ENCODE measurements around the gene GADD45GIP1.

GADD45GIP1 gene

DNA sequence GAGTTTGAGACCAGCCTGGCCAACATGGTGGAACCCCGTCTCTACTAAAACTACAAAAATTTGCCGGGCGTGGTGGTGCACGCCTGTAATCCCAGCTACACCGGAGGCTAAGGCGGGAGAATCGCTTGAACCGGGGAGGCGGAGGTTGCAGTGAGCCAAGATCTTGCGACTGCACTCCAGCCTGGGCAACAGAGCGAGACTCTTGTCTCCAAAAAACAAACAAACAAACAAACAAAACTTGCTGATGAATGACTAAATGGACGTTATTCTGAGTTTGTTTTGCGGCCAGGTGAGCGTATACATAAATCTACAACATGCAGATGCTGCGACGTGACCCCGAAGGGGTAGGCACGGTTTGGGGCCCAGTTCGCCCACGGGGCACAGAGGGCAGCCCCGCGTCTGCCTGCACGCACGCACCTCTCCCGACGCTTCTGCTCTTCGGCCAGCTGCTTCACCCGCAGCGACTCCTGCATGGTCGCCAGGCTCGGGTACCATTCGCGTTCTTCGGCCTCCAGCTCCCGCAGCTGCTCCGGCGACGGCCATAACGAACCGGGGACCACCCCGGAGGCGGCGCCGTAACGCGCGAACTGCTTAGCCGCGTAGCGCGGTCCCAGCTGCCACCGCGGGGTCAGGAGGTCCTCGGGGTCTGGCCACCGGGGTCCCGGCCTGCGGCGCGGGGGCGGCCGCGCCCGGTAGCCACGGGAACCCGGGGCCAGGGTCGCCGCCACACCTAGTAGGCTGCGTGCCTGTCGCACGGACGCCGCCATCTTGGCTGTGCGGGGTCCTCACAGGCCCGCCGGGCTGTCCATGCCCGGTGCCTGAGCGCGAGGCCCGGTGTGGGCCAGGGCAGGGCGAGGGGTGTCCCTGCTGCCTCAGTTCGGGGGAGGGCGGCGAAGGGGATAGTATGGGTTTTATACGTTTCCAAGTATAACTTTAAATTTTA, at the start of gene GADD45GIP1:
Gene GADD45GIP1 (minus strand): TSS at position 778 of the 943 bp plus-strand sequence. CDS start 11 bp downstream, at position 767.
- no peaks in the 10 kb centered on the region for H3K9me3 Mint-ChIP-seq
- no peaks in the 10 kb centered on the region for H3K27me3 Mint-ChIP-seq
- peaks cover 49% of the 10 kb centered on the region for H3K36me3 Mint-ChIP-seq (ENCODE audit: low read depth)
- peak within 1 kb of the TSS; percentile 90 for H3K4me3 Mint-ChIP-seq
- peak; percentile 92 for DNase-seq
- peaks cover 42% of the 10 kb centered on the region for H3K4me1 Mint-ChIP-seq (ENCODE audit: low read depth)
- H3K27ac Mint-ChIP-seq = peak within 1 kb of the TSS; percentile 96

DNA sequence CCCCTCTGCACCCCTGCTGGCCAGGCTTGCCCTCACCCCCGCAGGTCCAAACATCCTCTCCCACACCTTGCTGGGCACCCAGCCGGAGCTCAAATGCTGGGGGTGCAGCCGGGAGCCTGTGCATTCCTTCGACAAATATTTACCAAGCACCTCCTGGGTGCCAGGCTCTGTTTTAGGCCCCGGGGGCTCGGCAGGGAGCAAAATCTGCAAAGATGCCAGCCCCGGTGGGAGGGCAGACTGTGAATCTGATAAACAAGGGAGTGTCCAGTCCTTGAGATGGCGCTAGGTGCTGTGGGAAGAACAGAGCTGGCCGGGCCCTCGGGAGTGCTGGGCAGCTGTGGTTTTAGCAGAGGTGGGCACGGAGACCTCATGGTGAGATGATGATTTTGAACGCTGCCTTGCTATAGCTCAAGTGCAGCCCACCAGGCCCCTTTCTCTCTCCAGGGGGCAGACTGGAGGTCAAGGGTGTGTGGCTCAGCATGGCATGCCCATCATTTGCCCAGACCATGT, 48.9 kb upstream of the GADD45GIP1 start:
- no peak overlapping the region for H3K27ac Mint-ChIP-seq
- no peak overlapping the region for H3K4me3 Mint-ChIP-seq
- no peaks in the 10 kb centered on the region for H3K36me3 Mint-ChIP-seq (ENCODE audit: low read depth)
- no peaks in the 10 kb centered on the region for H3K9me3 Mint-ChIP-seq
- peaks cover 28% of the 10 kb centered on the region for H3K27me3 Mint-ChIP-seq
- H3K4me1 Mint-ChIP-seq (ENCODE audit: low read depth) = peaks cover 4% of the 10 kb centered on the region
- DNase-seq = no peak

DNA sequence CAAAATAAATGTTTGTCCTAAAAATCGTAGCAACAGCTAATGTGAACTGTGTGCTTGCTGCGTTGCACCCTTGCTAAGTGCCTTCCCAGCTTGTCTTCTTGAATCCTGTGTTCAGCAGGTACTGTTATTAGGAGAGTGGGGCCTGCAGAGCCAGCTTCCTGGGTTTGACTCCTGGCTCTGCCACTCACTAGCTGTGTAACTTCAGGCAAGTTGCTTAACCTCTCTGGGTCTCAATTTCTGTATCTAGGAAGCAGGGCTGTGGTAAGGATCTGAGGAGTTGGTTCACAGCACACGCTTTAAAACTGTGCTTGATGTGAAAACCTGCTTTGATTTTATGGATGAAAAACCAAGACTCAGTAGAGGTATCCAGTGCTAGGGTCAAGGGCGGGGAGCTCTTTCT, 48.2 kb upstream of the GADD45GIP1 start:
- Mint-ChIP-seq H3K36me3 (ENCODE audit: low read depth) (no peaks in the 10 kb centered on the region), H3K27me3 (peaks cover 21% of the 10 kb centered on the region), H3K27ac (no peak overlapping the region), H3K4me1 (ENCODE audit: low read depth) (peaks cover under 1% of the 10 kb centered on the region), H3K4me3 (no peak overlapping the region), H3K9me3 (no peaks in the 10 kb centered on the region)
- no peak for DNase-seq

DNA sequence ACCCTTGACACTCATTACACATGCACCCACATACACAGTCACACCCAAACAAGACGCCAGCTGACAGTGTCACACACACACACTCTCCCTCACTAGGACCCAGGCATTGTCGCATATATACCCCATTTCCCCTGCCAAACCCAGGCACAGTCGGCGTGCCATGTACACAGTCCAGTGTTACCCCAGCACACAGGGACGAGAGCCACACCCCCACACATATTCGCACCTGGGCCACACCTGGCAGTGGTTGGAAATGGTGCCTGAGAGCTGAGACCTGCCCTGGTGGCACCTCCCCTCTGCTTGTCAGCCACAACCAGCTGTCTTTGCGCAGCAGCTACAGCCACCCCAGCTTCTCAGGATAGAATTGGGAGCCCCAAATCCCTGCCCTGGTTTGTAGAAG, 47.2 kb upstream of the GADD45GIP1 start:
- no peak for DNase-seq
- H3K4me1 Mint-ChIP-seq (ENCODE audit: low read depth) = no peaks in the 10 kb centered on the region
- no peaks in the 10 kb centered on the region for H3K36me3 Mint-ChIP-seq (ENCODE audit: low read depth)
- no peak overlapping the region for H3K4me3 Mint-ChIP-seq
- peaks cover 16% of the 10 kb centered on the region for H3K27me3 Mint-ChIP-seq
- H3K9me3 Mint-ChIP-seq = no peaks in the 10 kb centered on the region
- H3K27ac Mint-ChIP-seq = no peak overlapping the region

DNA sequence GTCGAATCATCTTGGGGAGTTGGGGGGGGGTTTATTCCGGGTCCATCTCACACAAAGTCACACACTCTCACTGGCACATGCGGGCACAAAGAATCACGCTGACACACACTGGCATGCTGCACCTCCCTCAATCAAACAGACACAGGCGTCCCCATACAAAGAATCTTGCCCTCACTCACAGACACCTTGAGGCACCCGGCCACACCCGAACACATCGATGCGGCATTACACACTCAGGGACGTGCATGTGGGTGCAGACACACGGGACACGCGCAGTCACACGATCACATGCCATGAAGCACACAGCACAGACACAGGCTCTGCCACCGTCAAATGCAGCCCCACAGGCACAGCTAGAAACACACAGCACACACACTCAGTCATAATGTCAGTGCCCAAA, 46.1 kb upstream of the GADD45GIP1 start:
- Mint-ChIP-seq H3K4me3 (no peak overlapping the region), H3K4me1 (ENCODE audit: low read depth) (no peaks in the 10 kb centered on the region), H3K27ac (no peak overlapping the region)

DNA sequence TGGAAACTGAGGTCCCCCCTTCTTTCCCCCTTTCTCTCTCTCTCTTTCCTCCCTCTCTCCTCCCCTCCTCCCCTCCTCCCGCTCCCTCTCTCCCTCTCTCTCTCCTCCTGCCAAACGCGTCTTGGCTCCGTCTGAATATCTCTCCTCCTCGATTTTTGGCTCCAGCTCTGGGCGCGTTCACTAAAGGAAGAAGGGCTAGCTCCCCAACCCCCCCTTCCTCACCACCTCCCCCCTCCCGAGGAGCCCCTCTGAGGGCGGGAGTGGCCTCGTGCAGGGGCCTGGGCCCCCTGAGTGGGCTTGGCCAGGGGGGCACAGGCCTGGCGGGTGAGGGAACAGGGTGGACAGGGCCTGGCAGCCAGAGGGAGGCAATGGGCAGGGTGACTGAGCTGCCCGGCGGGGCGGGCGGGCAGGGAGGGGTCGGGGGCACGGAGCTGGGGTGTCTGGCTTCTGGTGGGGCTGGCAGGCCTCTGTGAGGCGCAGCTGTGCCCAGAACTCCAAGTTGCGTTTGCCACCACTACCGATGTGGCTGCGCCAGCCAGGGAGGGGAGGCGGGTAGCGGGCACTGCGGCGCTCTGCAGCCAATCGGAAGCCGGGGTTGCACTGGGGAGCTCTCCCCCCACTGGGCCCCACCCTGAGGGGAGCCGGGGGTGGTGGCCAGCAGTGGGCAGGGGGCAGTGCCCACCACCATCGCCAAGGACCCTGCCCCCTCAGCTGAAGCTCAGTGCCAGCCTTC, 45.3 kb upstream of the GADD45GIP1 start:
- H3K27ac Mint-ChIP-seq = no peak overlapping the region
- H3K4me1 Mint-ChIP-seq (ENCODE audit: low read depth) = no peaks in the 10 kb centered on the region
- no peak for DNase-seq
- H3K9me3 Mint-ChIP-seq = no peaks in the 10 kb centered on the region
- no peak overlapping the region for H3K4me3 Mint-ChIP-seq
- H3K27me3 Mint-ChIP-seq = no peaks in the 10 kb centered on the region
- H3K36me3 Mint-ChIP-seq (ENCODE audit: low read depth) = no peaks in the 10 kb centered on the region

More for the DNA sequence above, 46.1 kb upstream of the GADD45GIP1 start:
- H3K9me3 Mint-ChIP-seq = no peaks in the 10 kb centered on the region
- no peaks in the 10 kb centered on the region for H3K36me3 Mint-ChIP-seq (ENCODE audit: low read depth)
- no peak for DNase-seq
- peaks cover 5% of the 10 kb centered on the region for H3K27me3 Mint-ChIP-seq

DNA sequence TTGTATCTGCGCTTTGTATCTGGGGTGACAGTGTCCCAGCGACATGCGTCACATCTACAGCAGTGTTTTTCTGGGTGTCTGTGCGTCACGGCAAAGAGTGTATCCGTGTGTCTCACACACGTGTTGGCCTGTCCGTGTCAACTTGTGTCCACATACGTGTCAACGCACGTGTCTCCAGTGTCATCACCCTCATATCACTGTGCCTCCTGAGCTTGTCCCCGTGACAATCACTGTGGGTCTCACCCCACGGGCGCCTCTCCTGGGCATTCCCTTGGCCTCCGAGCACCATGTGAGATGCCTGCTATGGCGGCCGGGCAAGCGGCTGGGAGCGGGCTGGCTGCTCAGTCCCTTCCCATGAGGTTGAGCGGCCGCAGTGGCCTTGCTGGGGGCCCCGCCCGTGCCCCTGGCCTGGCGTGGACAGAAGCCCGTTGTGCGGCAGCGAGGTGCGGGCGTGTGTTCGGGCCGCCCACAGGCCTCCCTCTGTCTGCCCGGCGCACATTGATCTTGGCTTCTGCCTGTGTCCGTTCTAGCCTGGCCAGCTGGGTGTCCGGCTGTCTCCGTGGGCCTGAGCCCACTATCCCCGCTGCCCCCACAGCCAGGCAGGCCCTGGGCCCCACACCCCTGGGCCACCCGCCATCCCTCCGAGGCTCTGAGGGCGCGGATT, 44.6 kb upstream of the GADD45GIP1 start:
- Mint-ChIP-seq H3K27me3 (peaks cover 2% of the 10 kb centered on the region), H3K4me3 (no peak overlapping the region), H3K36me3 (ENCODE audit: low read depth) (no peaks in the 10 kb centered on the region), H3K4me1 (ENCODE audit: low read depth) (peaks cover 3% of the 10 kb centered on the region), H3K9me3 (no peaks in the 10 kb centered on the region), H3K27ac (no peak overlapping the region)
- no peak for DNase-seq

DNA sequence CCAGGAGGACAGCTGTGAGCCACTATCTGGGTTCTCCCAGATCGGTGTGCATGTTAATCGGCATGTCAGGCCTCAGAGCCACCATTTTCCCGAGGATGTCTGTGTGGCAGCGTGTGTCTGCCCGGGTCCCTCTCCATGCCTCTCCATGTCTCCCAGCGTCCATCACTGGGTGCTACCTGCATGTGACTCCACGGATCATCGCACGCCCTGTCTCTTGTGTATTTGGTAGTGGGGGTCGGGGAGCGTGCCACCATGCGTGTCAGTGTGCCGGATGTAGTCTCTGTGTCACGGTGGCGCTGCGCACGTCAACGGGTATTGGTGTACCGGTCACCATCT, 44.1 kb upstream of the GADD45GIP1 start:
- no peaks in the 10 kb centered on the region for H3K36me3 Mint-ChIP-seq (ENCODE audit: low read depth)
- H3K27me3 Mint-ChIP-seq = peaks cover 3% of the 10 kb centered on the region
- no peaks in the 10 kb centered on the region for H3K9me3 Mint-ChIP-seq
- H3K4me3 Mint-ChIP-seq = no peak overlapping the region
- no peak overlapping the region for H3K27ac Mint-ChIP-seq
- no peak for DNase-seq
- H3K4me1 Mint-ChIP-seq (ENCODE audit: low read depth) = peaks cover 3% of the 10 kb centered on the region

DNA sequence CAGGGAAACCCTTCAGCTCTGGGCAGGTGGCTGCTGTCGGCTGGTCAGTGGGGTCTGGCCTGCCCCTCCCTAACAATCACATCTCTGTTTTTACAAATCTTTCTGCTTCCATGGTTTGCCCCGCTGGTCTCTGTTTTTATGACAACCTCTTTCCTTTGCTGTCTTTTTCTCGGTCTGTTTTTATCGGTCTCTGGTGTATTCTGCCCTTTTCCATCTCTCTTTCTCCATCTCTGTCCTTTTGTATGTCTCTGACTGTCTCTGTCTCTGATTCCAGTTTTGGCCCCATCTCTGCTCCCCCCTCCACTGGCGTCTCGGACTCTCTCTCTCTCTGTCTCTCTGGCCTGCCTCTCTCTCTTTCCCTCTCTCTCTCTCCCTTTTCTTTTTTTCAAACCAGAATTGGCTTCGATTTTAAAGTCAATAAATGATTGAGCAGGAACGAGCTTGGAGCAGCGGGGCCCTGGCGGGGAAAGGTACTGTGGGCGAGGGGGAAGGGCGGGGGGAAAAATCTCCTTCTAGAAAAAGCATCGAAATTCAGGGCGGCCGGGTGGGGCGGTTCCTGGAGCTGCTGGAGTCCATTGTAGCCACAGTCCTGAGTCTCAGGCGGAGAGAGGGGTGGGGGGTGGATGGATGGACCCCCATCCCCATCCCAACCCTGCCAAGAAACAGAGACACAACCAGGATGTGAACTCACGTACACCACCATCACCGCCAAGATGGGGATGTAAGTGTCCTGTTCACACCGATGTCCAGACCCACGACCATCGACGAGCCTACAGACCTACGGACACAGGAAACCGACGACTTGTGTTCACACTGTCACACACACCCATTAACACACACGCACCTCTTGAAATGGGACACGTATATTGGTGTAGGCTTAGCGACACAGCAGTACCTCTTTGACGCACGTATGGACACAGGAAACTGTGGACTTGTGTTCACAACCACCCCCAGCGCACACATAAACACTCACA, 41.2 kb upstream of the GADD45GIP1 start:
- Mint-ChIP-seq H3K9me3 (no peaks in the 10 kb centered on the region), H3K4me3 (no peak overlapping the region), H3K4me1 (ENCODE audit: low read depth) (peaks cover 11% of the 10 kb centered on the region), H3K36me3 (ENCODE audit: low read depth) (peaks cover 2% of the 10 kb centered on the region), H3K27me3 (peaks cover 16% of the 10 kb centered on the region), H3K27ac (no peak overlapping the region)
- no peak for DNase-seq

DNA sequence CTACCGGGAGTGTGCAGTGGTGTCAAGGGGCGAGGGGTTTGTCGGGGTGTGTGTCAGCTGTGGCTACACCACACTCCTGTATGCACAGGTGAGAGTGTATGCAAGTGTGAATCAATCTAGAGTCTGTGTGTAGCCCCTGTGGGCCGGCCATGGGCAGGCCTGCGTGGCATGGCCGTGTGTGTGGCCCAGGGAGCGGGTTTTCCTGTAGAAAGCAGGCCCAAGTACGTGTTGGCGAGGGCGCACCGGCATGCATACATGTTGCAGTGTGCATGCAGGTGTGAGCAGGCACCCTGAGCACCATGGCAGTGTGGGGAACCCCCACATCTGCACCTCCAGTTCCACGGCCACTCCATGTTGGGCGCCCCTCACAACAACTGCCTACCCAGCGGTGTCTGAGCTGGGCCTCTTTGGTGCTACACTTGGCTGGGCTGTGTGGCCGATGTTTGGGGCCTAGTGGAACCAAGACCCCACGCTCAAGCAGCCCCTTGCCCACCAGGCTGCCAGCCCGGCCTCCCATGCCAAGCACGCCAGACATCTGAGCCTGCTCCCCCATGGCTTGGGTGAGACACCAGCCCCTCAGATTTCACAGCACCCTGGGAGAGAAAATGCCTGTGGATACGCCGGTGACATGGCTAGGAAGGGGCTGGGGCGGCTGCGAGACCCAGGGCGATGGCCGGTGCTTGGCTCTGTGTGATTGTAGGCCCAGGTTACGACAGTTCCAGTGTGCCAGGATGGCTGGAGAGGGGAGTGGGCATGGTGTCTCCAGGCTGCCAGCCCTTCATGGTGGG, 40.4 kb upstream of the GADD45GIP1 start:
- H3K27me3 Mint-ChIP-seq = peaks cover 16% of the 10 kb centered on the region
- peaks cover 11% of the 10 kb centered on the region for H3K4me1 Mint-ChIP-seq (ENCODE audit: low read depth)
- no peak for DNase-seq
- no peaks in the 10 kb centered on the region for H3K9me3 Mint-ChIP-seq
- peaks cover 2% of the 10 kb centered on the region for H3K36me3 Mint-ChIP-seq (ENCODE audit: low read depth)
- H3K4me3 Mint-ChIP-seq = peak overlapping the region; percentile 63
- H3K27ac Mint-ChIP-seq = no peak overlapping the region

DNA sequence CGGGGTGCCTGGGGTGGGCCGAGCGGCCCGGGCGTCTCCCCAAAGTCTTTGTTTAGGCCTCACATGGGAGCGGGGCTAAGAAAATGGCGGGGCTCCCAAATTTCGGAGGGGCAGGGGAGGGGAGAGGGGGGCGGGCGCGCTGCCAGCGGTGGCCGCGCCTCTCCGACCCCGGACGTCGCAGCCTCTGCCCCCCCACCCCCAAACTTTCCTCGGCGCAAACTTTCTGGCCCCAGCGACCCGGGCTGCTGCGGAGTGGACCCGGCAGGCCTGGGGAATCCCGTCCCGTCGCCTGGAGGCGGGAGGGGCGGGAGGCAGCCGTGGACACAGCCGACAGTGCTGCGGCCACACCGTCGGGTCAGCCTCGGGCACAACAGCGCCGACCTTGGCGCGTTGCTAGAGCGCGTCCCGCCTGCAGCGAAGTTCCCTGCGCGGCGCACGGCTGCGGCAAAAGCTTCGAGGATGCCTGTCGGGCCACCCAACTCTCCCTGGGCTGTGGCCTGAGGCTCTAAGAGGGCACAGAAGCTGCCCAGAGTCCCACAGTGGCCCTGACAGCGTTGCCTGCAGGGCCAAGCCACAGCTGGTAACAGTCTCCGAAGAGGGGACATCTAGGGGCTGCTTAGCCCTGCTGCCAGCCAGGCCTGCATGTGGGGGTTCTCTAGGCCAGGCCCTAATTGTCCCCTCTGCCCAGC, 39.5 kb upstream of the GADD45GIP1 start:
- H3K9me3 Mint-ChIP-seq = no peaks in the 10 kb centered on the region
- peaks cover 11% of the 10 kb centered on the region for H3K4me1 Mint-ChIP-seq (ENCODE audit: low read depth)
- no peak overlapping the region for H3K27ac Mint-ChIP-seq
- H3K27me3 Mint-ChIP-seq = peaks cover 16% of the 10 kb centered on the region
- peaks cover 2% of the 10 kb centered on the region for H3K36me3 Mint-ChIP-seq (ENCODE audit: low read depth)
- H3K4me3 Mint-ChIP-seq = peak overlapping the region; percentile 63
- no peak for DNase-seq

DNA sequence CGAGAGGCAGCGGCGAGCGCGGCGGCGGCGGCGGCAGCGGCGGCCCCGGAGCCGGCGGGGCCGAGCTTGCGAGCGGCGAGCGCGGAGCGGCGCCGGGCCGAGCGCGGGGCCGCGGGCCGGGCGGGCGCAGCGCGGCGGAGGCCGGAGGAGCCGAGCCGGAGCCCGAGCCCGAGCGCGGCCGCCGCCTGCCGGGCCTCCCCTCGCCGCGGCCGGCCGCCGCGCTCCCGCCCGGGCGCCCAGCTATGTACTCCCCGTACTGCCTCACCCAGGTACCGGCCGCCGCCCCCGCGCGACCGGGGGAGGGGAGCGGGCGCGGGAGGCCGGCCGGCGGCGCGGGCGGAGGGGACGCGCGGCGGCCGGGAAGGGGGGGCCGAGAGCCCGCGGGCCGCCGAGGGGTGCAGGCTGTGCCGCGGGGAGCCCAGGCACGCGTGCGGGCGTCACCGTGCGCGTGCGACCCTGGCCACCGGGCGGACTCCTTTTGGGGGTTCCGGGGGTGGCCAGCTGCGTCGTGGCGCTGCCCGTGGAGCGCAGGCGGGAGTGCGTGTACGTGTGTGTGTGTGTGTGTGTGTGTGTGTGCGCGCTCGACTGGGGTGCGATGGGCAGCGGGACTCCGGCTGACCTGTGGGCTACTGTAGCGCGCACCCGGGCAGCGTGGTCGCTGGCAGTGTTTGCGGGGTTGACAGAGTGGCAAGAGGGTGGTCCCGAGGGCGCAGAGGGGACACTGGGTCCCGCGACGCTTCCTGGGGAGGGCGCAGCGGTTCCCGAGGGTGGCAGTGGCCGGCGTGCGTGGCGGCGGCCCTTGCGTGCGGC, 38.8 kb upstream of the GADD45GIP1 start:
- Mint-ChIP-seq H3K27me3 (peaks cover 16% of the 10 kb centered on the region), H3K4me3 (peak overlapping the region; percentile 78), H3K36me3 (ENCODE audit: low read depth) (peaks cover 2% of the 10 kb centered on the region), H3K4me1 (ENCODE audit: low read depth) (peaks cover 11% of the 10 kb centered on the region), H3K9me3 (no peaks in the 10 kb centered on the region), H3K27ac (peak overlapping the region; percentile 50)
- DNase-seq = peak; percentile 55

Data from activated T-cell treated with anti-CD3 and anti-CD28 coated beads, Interleukin-2, amount 50 U/mL, for 24 hours (primary cell).